NCI-H2171 treated with DMSO at 0.1 percent for 48 hours (cell line): Measurements from ENCODE around the gene UBASH3B.
"Not testable (repeated sequence)": the region's sequence is repeated elsewhere in the genome, so short reads cannot be mapped to it uniquely, and the experiment has no call there.

ENCODE experiments used
- DNase-seq: peaks from one replicate; lab custom pipeline; 2025; lab: John Stamatoyannopoulos, UW

Gene UBASH3B, protein sequence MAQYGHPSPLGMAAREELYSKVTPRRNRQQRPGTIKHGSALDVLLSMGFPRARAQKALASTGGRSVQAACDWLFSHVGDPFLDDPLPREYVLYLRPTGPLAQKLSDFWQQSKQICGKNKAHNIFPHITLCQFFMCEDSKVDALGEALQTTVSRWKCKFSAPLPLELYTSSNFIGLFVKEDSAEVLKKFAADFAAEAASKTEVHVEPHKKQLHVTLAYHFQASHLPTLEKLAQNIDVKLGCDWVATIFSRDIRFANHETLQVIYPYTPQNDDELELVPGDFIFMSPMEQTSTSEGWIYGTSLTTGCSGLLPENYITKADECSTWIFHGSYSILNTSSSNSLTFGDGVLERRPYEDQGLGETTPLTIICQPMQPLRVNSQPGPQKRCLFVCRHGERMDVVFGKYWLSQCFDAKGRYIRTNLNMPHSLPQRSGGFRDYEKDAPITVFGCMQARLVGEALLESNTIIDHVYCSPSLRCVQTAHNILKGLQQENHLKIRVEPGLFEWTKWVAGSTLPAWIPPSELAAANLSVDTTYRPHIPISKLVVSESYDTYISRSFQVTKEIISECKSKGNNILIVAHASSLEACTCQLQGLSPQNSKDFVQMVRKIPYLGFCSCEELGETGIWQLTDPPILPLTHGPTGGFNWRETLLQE

DNA sequence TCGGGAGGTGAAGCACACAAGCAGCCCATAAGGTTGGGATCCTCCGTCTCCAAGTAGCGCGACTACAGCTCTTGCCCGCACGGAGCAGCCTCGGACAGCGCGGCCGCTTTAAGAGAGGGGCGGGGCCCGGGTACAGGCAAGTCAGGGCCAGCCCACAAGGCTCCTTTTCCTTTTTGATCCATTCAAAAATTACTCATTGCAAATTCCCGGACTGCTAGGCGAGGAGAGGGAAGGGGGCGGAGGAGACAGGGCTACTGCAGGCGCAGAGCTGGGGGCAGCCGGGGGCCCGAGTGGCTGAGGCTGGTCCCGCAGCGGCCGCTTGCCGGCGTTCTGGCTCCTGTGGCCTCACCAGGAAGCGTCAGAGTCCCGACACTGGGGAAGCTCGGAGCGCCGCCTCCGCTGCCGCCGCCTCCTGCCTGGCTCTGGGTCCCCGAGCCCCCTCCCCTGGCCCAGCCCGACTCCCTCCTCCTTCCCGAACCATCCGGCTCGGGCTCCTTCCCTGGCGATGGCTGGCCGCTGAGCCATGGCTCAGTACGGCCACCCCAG is at the start of gene UBASH3B:
Gene UBASH3B (plus strand): TSS at position 196 of the 546 bp plus-strand sequence. CDS start 328 bp downstream, at position 524.
- peak; percentile 77 for DNase-seq

- not testable (repeated sequence) for DNase-seq
Observed at GRCh38 chr11:122607162-122607561, 48.4 kb upstream of the UBASH3B start.

- no peak for DNase-seq
Observed at GRCh38 chr11:122612123-122612824, 43.2 kb upstream of the UBASH3B start.

- no peak for DNase-seq
Observed at GRCh38 chr11:122616718-122617117, 38.8 kb upstream of the UBASH3B start.

- DNase-seq, result no peak
Observed at GRCh38 chr11:122617297-122617696, 38.2 kb upstream of the UBASH3B start.

DNA sequence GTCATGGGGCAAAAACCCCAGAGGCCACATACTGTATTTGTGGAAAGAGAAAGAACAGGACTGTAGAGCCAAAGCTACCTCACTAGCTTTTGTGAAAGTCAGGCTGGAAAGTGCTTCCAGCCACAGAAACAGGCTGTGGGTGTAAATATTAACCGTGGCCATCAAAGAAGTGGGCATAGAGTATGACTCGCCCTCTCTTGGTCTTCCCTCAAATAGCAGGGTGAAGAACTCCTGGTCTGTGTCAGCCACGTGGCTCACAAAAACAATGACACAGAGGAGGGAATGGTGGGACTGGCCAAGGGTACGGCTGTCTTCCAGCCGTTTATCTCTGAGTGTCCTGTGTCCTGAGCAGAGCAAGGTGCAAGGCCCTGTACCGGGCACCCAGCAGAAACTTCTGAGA is 37.6 kb upstream of the UBASH3B start:
- no peak for DNase-seq

- no peak for DNase-seq
Observed at GRCh38 chr11:122618927-122619326, 36.6 kb upstream of the UBASH3B start.

DNA sequence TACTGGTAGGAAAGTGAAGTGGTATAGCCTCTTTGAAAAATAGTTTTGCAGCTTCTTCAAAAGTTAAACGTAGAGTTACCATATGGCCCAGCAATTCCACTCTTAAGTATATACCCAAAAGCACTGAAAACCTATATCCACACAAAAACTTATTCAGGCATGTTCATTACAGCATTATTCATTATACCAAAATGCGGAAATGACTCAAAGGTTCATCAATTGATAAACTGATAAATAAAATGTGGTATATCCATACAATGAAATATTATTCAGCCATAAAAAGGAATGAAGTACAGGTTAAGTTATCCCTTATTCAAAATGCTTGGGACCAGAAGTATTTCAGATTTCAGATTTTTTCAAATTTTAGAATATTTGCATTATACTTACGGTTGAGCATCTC is 35.8 kb upstream of the UBASH3B start:
- no peak for DNase-seq

DNA sequence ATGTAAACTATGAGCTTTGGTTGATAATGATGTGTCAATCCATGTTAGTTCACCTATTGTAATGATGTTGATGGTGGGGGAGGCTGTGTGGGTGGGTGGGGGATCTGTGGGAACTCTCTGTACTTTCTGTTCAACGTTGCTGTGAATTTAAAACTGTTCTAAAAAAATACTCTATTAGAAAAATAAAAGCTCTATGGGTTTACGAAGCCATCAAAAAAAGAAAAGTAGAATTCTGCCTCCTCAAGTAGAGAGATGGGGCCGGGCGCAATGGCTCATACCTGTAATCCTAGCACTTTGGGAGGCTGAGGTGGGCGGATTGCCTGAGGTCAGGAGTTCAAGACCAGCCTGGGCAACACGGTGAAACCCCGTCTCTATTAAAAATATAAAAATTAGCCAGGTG is 30.0 kb upstream of the UBASH3B start:
- not testable (repeated sequence) for DNase-seq

GRCh38 chr11:122625976-122626665 is 29.4 kb upstream of the UBASH3B start:
- DNase-seq, result no peak

- DNase-seq, result no peak
Observed at GRCh38 chr11:122627745-122628144, 27.8 kb upstream of the UBASH3B start.

GRCh38 chr11:122628810-122629555 is 26.5 kb upstream of the UBASH3B start:
- peak; percentile 45 for DNase-seq

DNA sequence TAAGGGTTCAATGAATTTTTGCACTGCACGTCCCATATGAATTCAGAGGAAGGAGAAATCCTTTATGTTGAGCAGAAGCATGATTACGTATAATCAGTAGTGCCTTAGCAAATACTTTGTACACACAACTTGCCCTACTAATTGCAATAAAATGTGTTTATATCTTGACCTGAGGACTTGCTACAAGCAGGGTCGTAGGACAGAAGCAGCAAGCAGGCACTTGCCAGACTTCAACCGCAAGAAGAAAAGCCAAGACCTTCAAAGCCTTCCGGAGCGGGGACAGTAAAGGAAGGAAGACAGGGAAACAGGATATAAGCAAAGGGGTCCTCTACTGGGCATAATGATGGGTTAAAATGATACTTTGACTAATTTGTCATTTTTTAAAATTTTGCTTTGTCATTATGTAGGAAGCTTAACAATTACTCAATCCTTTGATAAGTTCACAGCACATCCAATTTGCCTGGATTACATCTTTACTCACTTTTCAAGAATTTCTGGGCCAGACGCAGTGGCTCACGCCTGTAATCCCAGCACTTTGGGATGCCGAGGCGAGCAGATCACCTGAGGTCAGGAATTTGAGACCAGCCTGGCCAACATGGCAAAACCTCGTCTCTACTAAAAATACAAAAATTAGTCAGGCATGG is 23.2 kb upstream of the UBASH3B start:
- no peak for DNase-seq

DNA sequence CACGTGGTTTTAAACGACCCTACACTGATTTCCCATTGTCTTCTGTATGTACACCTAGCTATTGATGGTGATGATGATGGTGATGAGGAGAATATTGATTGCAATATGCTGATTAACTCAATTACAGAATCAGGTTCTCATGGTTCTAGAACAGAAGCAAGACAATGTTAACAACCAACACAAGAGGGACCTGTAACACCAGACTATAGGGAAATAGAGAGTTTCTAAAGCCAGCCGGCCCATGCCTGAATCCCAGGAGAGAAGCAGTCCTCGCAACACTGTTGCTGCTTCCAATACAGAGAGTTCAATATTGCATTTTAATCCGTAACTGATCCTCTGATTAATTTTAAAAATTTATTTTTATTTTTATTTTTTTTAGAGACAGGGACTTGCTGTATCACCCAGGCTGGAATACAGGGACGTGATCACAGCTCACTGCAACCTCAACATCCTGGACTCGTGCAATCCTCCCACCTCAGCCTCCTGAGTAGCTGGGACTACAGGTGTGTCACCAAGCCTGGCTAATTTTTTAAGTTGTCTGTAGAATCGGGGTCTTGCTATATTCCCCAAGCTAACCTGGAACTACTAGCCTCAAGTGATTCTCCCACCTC is 22.2 kb upstream of the UBASH3B start:
- peak; percentile 60 for DNase-seq

DNA sequence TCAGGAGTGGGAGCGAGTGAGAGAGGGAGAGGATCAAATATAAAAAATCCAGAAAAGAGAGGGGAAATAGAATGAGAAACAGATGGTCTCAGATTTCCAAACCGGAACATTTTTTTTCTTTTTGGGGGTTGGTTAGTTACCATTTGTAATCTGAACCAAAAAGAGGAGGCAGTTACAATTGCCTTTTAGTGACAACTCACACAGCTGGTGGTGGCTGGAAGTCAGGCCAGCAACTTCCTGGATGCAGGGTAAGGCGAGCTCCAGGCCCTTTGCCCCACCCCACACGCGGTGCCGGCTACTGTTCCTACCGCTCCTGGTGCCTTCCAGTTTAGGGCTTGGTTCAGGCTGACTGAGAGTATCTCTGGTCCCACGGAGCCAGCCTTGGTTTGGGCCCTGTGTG is 21.0 kb upstream of the UBASH3B start:
- peak; percentile 75 for DNase-seq

- DNase-seq, result no peak
Observed at GRCh38 chr11:122637541-122637940, 18.0 kb upstream of the UBASH3B start.

DNA sequence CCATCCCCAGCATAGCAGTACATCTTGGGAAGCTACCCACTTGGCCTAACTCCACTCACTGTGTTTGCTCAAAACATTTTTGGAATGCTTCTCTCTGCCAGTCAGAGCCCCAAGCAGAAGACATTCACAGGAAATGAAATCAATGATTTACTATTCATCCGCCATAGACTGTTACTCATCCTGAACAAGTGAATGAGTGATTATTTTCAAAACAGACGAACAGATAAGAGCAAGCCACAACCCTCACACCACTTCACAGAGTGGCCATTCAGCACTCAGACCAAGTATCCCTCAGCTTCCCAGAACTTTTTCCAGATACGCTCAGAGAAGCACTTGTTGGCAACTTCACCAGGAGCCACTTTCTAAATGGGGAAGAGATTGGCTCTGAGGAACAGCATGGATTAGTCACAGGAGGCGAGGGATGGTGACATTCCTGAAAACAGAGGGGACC is 13.0 kb upstream of the UBASH3B start:
- DNase-seq, result no peak

GRCh38 chr11:122642971-122643370 is 12.6 kb upstream of the UBASH3B start:
- no peak for DNase-seq

DNA sequence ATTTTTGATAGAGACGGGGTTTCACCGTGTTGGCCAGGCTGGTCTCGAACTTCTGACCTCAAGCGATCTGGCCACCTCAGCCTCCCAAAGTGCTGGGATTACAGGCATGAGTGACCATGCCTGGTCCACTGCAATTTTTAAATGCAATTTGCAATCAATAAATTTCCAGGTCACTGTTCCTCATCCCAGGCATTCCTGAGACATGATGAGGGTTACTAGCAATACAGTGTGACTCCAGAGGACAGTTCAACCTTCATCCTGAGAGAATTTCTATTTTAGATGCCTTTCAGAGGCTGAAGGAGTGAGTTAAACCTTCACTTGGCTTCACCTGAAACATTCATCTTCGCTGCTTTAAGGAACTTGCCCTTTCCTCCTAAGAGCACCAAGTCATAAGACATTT is 9.7 kb upstream of the UBASH3B start:
- no peak for DNase-seq
